ENCODE measurements around the gene BCAN. TPM values are rescaled to one million over a fixed set of nuclear protein-coding genes. Genes with fewer than 3 reads are reported as not detected.

BCAN gene
- total RNA-seq, 2 experiments from 2014 or later, result not detected

DNA sequence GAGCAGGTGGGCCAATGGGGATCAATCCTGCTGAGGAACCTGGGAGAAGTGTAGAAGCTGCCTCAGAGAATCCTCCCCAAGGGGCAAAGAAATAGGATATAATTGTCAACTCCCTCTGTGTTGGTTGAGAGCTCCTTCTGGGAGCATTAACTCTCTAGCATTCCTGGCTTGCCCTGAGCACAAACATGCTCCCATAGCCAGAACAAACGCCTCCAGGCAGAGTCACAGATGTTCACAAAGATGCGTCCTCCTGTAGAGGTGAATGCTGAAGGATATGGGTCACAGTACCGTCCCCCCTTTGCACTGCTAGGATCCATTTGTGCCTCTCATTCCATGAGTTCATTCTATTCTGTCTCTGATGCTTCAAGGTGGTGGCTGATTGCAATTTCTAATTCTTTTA is 9.6 kb upstream of the BCAN start:
- Mint-ChIP-seq H3K27me3 (ENCODE audit: low read depth) (peaks cover 39% of the 10 kb centered on the region), H3K4me3 (no peak overlapping the region), H3K4me1 (ENCODE audit: low read depth) (no peaks in the 10 kb centered on the region), H3K9me3 (no peaks in the 10 kb centered on the region), H3K27ac (no peak overlapping the region), H3K36me3 (ENCODE audit: low read depth) (no peaks in the 10 kb centered on the region)
- CTCF ChIA-PET, result no interaction called here
- intact Hi-C loops (cut with micrococcal nuclease), result no loop called here
- DNase-seq, result no peak

DNA sequence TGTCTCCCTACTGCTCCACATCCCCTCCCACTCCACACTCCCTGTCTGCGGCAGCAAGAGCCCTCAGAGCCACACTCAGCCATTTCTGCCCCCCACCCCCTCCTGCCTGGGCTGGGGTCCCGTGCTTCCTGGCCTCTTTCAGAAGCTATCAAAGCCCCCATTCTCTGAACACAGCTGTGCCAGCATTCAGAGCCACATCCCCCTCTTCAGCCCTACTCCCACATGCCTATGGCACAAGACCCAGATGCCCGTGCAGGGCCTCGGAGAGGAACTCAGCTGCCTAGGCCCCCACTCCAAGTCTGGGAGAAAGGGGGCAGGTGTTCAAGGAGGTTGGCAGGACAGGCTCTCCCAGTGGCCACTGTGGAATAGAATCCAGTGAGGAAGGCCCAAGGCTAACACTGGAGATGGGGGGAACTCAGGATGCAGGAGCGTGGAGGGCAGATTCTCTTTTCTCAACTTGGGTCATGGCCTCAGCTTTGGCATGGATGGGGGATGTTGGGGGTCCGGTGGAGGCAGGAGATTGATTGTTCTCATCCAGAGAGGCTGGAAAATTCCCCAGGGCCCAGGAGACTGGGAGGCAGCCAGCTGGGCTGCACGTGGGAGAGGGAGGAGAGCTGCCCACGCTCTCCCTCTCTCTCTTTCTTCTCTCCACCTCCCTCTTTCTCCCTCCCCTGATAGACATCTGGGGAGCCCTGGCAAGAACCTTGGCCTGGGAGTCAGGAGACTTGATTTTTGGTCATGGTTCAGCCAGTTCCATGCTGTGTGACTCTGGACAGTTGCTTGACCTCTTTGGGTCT is 3.5 kb upstream of the BCAN start:
- Mint-ChIP-seq H3K36me3 (ENCODE audit: low read depth) (no peaks in the 10 kb centered on the region), H3K4me3 (no peak overlapping the region), H3K9me3 (no peaks in the 10 kb centered on the region), H3K27ac (no peak overlapping the region), H3K27me3 (ENCODE audit: low read depth) (peaks cover 62% of the 10 kb centered on the region), H3K4me1 (ENCODE audit: low read depth) (peaks cover 11% of the 10 kb centered on the region)
- intact Hi-C loops (cut with micrococcal nuclease), result no loop called here
- DNase-seq, result no peak
- CTCF ChIA-PET, result interaction anchor here (0.9 to 1.2 kb wide), 2 partner anchors 21 to 68 kb away, joined by 4 read pairs; no protein-coding TSS in a partner anchor

DNA sequence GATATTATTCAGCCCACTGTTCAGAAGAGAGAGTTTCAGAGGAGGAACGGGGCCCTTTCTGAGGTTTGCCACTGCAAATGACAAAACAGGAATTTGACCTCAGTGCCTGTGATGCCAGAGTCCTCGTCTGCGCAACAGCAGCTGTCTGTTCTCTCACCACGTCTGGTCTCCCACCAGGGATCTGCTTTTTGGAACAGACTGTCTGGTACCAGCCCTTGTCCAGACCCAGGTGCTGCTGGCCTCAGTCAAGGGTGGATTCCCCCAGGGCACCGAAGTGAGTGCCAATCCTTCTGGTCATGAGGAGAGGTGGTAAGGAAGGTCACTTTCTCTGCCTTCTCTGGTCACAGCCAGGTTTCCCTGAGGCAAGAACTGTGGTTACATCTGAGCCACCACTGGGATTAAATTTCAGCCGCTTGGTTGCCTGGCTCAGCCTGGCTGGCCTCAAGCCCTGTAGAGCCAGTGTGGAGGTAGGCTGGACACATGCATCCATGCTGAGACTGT is 2.3 kb upstream of the BCAN start:
- Mint-ChIP-seq H3K27me3 (ENCODE audit: low read depth) (peaks cover 69% of the 10 kb centered on the region), H3K9me3 (no peaks in the 10 kb centered on the region), H3K4me3 (no peak overlapping the region), H3K36me3 (ENCODE audit: low read depth) (no peaks in the 10 kb centered on the region), H3K4me1 (ENCODE audit: low read depth) (peaks cover 16% of the 10 kb centered on the region), H3K27ac (no peak overlapping the region)
- CTCF ChIA-PET, result no interaction called here
- DNase-seq, result no peak
- intact Hi-C loops (cut with micrococcal nuclease), result loop anchor here (2.0 kb wide), 1 partner anchor 13 kb away; no protein-coding TSS in a partner anchor

DNA sequence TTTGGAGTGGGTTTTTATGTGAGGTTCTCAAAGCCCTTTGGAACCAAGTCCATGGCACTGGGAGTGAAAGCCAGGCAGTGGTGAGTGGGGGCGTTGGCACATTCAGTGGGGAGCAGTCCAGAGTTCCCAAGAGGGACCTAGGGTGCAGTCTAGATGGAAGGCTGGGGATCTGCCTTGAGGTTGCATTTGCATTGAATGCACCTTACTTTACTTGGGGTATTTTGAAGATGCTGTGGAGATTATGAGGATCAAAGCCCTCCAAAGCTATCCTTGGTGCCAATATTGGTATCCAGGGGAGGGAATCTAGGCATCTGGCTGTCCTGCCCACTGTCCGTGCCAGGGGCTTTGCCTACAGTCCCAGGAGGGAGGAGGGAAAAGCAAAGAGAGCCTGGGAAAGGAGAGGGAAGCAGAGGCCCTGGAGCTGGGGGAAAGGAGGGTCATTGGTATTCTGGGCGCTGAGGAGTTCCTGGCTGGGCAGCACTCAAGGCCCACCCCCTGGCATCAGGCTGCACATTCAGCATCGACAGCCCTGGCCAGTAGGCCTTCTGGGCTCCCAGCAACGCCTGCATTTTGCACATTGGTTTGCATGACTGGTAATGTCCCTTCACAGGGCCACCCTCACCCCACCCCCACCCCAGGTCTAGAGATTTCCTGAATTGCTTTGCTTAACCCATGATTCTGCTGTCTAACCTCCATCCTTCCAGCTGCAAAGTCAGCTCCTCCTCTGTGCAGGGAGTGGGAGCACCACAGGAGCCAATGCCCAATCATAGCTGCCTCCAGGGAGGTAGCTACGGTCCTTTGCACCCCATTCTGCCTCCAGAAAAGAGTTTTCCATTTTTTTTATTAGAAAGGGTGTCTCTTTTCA is 843 bp upstream of the BCAN start:
- no peak overlapping the region for H3K4me3 Mint-ChIP-seq
- intact Hi-C loops (cut with micrococcal nuclease), result loop anchor here (2.0 kb wide), 1 partner anchor 14 kb away; no protein-coding TSS in a partner anchor

DNA sequence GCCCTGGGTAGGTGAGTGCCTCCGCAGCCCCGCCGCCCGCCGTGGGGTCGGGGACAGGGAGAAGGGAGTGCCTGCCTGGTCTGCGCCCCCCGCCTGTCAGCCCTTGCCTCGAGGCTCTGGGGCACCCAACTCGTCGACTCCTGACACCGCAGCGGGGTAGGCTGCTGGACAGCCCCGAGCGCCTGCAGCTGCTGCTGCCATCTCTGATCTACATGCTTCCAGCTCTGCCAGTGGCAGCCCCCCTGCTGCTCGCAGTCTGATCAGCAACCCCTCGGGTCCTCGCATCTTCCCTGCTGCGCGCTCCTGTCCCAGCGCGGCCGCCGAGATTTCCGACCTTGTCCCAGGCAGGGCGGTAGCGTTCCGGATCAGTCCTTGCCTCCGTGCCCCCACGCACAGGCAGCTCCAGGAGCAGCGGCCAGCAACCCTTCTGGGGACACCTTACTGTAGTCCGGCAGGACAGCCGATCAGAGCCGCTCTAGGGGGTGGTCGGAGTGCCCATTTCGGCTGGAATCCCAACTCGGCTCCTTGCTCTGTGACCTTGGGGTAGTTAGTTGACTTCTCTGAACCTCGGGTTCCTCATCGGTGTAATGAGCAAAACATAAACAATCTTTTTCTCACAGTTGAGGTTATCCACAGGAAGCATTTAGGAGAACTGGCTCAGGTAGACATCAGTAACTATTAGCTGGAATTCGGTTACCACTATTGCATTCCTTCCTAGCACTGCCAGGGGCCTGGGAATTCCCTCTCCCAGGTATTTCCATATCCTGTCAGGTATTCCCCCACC is 540 bp downstream of the BCAN start:
- Mint-ChIP-seq H3K4me1 (ENCODE audit: low read depth) (peaks cover 16% of the 10 kb centered on the region), H3K4me3 (peak overlapping the region; percentile 10), H3K27ac (no peak overlapping the region), H3K36me3 (ENCODE audit: low read depth) (no peaks in the 10 kb centered on the region), H3K9me3 (no peaks in the 10 kb centered on the region), H3K27me3 (ENCODE audit: low read depth) (peaks cover 78% of the 10 kb centered on the region)
- intact Hi-C loops (cut with micrococcal nuclease), result no loop called here
- DNase-seq, result no peak
- CTCF ChIA-PET, result interaction anchor here (0.6 to 5.8 kb wide), 12 partner anchors 12 to 250 kb away, joined by 3 to 24 read pairs (median 5); no protein-coding TSS in a partner anchor

More for the DNA sequence above, 843 bp upstream of the BCAN start:
- Mint-ChIP-seq H3K36me3 (ENCODE audit: low read depth) (no peaks in the 10 kb centered on the region), H3K9me3 (no peaks in the 10 kb centered on the region), H3K4me1 (ENCODE audit: low read depth) (peaks cover 16% of the 10 kb centered on the region), H3K27ac (no peak overlapping the region), H3K27me3 (ENCODE audit: low read depth) (peaks cover 82% of the 10 kb centered on the region)
- no peak for DNase-seq
- CTCF ChIA-PET, result interaction anchor here (0.6 to 5.8 kb wide), 9 partner anchors 14 to 311 kb away, joined by 3 to 24 read pairs (median 4); no protein-coding TSS in a partner anchor

DNA sequence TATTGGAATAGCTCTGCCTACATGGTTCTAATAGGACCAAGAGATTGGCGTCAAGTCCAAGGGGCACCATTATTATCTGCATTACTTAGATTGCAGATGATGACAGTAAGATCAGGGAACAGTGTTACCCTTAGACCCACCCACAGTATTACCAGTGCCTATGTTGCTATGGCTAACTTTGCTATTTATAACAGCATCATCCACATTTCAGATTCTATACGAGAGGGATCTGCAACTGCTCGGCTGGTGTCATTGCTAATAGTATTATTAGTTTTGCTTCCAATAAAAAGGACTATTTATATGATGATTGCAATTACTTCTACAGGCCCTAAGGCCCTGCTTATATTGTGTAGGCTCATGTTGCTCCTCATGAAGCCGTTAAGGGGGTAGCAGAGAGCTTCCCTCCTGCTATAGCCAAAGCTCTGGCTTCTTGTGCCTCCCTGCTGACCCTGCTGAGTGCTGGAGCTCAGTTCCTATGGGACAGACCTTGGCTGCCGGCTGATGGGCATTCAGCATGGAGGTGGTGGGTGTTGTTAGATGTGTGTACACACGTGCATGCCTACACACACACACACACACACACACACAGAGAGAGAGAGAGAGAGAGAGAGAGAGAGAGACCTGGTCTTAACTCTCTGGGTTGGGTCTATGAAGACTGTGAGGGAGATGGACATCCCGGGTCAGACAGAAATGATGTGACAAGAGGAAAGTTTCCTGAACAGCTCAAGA is 1.3 kb downstream of the BCAN start:
- Mint-ChIP-seq H3K4me1 (ENCODE audit: low read depth) (peaks cover 16% of the 10 kb centered on the region), H3K27me3 (ENCODE audit: low read depth) (peaks cover 81% of the 10 kb centered on the region), H3K27ac (no peak overlapping the region), H3K4me3 (no peak overlapping the region), H3K36me3 (ENCODE audit: low read depth) (no peaks in the 10 kb centered on the region), H3K9me3 (no peaks in the 10 kb centered on the region)
- CTCF ChIA-PET, result interaction anchor here (0.5 to 5.8 kb wide), 11 partner anchors 13 to 206 kb away, joined by 3 to 24 read pairs (median 4); no protein-coding TSS in a partner anchor
- intact Hi-C loops (cut with micrococcal nuclease), result no loop called here
- DNase-seq, result no peak

DNA sequence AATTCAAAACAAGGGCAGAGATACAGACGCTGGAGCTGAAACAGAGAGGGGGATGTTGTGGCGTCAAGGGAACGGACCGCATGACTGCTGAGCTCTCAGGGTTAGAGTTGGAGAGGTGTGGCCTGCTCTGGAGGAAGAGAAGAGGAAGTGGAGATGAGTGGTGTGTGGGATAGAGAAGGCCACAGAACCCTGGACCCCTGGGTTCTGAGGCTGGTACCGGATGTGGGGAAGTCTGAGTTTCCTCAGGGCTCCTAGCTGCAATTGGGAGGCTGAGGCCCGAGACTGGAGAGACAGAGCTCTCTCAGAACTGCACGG is 1.8 kb downstream of the BCAN start:
- no peaks in the 10 kb centered on the region for H3K9me3 Mint-ChIP-seq
- no peaks in the 10 kb centered on the region for H3K36me3 Mint-ChIP-seq (ENCODE audit: low read depth)
- CTCF ChIA-PET, result interaction anchor here (0.5 to 5.8 kb wide), 9 partner anchors 9 to 207 kb away, joined by 3 to 24 read pairs (median 3); no protein-coding TSS in a partner anchor
- no peak overlapping the region for H3K27ac Mint-ChIP-seq
- no peak overlapping the region for H3K4me3 Mint-ChIP-seq
- DNase-seq, result peak; percentile 43
- intact Hi-C loops (cut with micrococcal nuclease), result no loop called here
- peaks cover 77% of the 10 kb centered on the region for H3K27me3 Mint-ChIP-seq (ENCODE audit: low read depth)
- H3K4me1 Mint-ChIP-seq (ENCODE audit: low read depth), result peaks cover 16% of the 10 kb centered on the region

DNA sequence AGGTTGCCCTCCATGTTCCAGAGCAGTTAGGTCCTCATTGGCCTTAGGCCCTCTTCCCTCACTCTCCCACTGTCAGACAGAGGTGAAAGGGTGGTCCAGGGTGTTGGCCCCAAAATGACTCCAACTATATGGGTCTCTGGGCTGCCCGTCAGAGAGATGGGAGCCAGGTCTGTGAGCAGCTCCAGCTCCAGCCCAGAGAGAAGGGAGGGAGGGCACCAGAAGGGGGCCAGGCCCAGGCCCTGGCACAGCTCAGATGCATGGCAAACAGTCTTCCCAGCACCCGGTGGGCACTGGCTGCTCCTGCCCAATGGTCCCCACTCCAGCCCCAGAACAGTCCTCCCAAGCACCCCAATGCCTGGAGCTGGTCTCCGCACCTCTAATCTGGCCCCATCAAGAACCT is 2.2 kb downstream of the BCAN start:
- CTCF ChIA-PET, result interaction anchor here (0.6 to 5.8 kb wide), 6 partner anchors 9 to 178 kb away, joined by 3 to 24 read pairs (median 5); no protein-coding TSS in a partner anchor
- no peak overlapping the region for H3K27ac Mint-ChIP-seq
- H3K36me3 Mint-ChIP-seq (ENCODE audit: low read depth), result no peaks in the 10 kb centered on the region
- intact Hi-C loops (cut with micrococcal nuclease), result no loop called here
- H3K27me3 Mint-ChIP-seq (ENCODE audit: low read depth), result peaks cover 77% of the 10 kb centered on the region
- H3K4me1 Mint-ChIP-seq (ENCODE audit: low read depth), result peaks cover 16% of the 10 kb centered on the region
- H3K9me3 Mint-ChIP-seq, result no peaks in the 10 kb centered on the region
- no peak overlapping the region for H3K4me3 Mint-ChIP-seq
- DNase-seq, result no peak

DNA sequence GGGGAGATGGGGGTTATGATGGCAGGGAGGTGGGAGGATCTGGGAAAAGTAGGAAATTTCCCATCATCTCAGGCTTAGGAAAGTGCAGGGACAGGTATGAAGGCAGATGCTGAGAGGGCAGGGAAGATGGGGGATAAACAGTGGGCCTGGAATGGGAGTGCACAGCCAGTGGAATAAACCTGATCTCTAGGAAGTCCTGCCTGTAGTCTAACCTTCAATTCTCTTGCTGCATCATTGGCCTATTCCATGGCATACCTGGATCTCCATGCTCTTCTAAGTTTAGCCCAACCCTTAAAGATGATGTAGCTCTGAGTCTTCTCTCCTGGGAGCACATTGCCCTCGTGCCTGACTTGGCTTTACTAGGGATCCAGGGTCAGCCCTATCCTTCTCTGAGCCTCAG is 2.7 kb downstream of the BCAN start:
- Mint-ChIP-seq H3K27ac (no peak overlapping the region), H3K4me1 (ENCODE audit: low read depth) (peaks cover 16% of the 10 kb centered on the region), H3K36me3 (ENCODE audit: low read depth) (no peaks in the 10 kb centered on the region), H3K27me3 (ENCODE audit: low read depth) (peaks cover 73% of the 10 kb centered on the region), H3K9me3 (no peaks in the 10 kb centered on the region), H3K4me3 (no peak overlapping the region)
- DNase-seq, result no peak
- intact Hi-C loops (cut with micrococcal nuclease), result no loop called here
- CTCF ChIA-PET, result interaction anchor here (1.2 to 5.8 kb wide), 4 partner anchors 16 to 34 kb away, joined by 4 to 24 read pairs (median 6); no protein-coding TSS in a partner anchor

DNA sequence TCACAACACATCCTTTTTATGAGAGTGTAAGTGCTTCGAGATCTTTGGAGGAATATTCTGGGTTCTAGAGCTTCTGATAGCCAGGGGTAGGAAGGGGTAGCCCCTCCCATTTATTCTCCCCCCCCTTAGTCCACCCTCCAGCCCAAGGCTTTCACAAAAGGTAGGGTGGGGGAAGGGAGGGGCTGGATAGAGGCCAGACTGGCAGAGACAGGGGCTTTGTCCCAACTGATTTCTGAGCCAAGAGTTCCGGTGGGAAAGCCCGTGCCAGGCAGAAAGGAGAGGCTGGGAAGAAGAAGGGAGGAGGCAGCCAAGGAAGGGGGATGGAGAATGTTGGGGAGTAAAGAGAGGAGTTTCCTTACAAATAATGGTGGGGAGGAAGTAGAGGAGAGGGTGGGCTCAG is 3.1 kb downstream of the BCAN start:
- Mint-ChIP-seq H3K4me1 (ENCODE audit: low read depth) (peaks cover 16% of the 10 kb centered on the region), H3K4me3 (no peak overlapping the region), H3K27ac (no peak overlapping the region), H3K9me3 (no peaks in the 10 kb centered on the region), H3K27me3 (ENCODE audit: low read depth) (peaks cover 70% of the 10 kb centered on the region), H3K36me3 (ENCODE audit: low read depth) (no peaks in the 10 kb centered on the region)
- no peak for DNase-seq
- intact Hi-C loops (cut with micrococcal nuclease), result no loop called here
- CTCF ChIA-PET, result interaction anchor here (1.2 to 5.8 kb wide), 5 partner anchors 10 to 21 kb away, joined by 4 to 24 read pairs (median 5); no protein-coding TSS in a partner anchor

DNA sequence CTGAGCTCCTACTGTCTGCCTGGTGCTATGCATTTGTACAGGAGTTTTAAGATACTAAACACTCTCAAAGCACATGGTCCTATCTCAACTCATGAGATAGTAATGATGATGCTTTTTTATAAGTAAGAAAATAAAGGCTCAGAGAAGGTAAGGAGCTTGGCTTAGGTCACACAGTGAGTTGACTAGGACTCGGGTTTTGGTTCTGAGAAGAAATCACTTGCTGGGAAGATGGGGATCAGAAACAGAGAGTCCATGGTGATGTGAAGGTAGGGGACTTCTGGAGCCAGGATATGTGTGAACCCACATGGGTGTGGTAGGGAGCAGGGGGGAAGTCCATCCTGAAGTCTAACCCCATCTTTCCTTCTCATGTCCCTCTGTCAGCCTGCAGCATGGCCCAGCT is 3.7 kb downstream of the BCAN start:
- H3K36me3 Mint-ChIP-seq (ENCODE audit: low read depth), result no peaks in the 10 kb centered on the region
- intact Hi-C loops (cut with micrococcal nuclease), result no loop called here
- H3K9me3 Mint-ChIP-seq, result no peaks in the 10 kb centered on the region
- H3K4me1 Mint-ChIP-seq (ENCODE audit: low read depth), result peaks cover 16% of the 10 kb centered on the region
- no peak overlapping the region for H3K4me3 Mint-ChIP-seq
- no peak overlapping the region for H3K27ac Mint-ChIP-seq
- peaks cover 70% of the 10 kb centered on the region for H3K27me3 Mint-ChIP-seq (ENCODE audit: low read depth)
- no peak for DNase-seq
- CTCF ChIA-PET, result interaction anchor here (1.1 to 5.8 kb wide), 7 partner anchors 9 to 247 kb away, joined by 4 to 24 read pairs (median 5); partner anchors contain the start of genes CRABP2 and PEAR1
